Measurements from ENCODE around the gene PGM3. TPM values are rescaled to one million over a fixed set of nuclear protein-coding genes. Genes with fewer than 3 reads are reported as not detected.
"Not testable (repeated sequence)": the region's sequence is repeated elsewhere in the genome, so short reads cannot be mapped to it uniquely, and the experiment has no call there.

Gene PGM3
- polyA plus RNA-seq, 1 donor (not counting 4 experiments of a cell fraction or from before 2014, with no cell fraction given), result 32.1 TPM

- H2AFZ ChIP-seq (ENCODE audit: control insufficient read depth, low read length), result peak overlapping the region; percentile 98
- H3K79me2 ChIP-seq (ENCODE audit: control insufficient read depth, insufficient read depth, low read length), result peaks cover 26% of the 10 kb centered on the region
- no peaks in the 10 kb centered on the region for H3K9me3 ChIP-seq (ENCODE audit: control insufficient read depth, low read depth, low read length)
- H4K20me1 ChIP-seq (ENCODE audit: control insufficient read depth, extremely low read depth, insufficient read depth, low read length), result no peaks in the 10 kb centered on the region
- peaks cover 0 to 31% of the 10 kb centered on the region in 2 experiments for H3K36me3 ChIP-seq (ENCODE audit: control insufficient read depth in 2 of 2, extremely low read depth in 1 of 2, insufficient read depth in 2 of 2, low read length in 2 of 2)
- FAIRE-seq, result no peak
- H3K9ac ChIP-seq (ENCODE audit: control insufficient read depth, extremely low read depth, insufficient read depth, low read length), result peak overlapping the region; percentile 93
- H3K4me2 ChIP-seq (ENCODE audit: control insufficient read depth, extremely low read depth, insufficient read depth, low read depth, low read length), result peak overlapping the region; percentile 84
- dilution Hi-C loops (cut with MboI; ENCODE audit: extremely low pct_ligation_motif_present, low sequenced_read_pairs), result no loop called here
- H3K27ac ChIP-seq (ENCODE audit: control insufficient read depth, insufficient read depth, low read length), result peak overlapping the region; percentile 88
- H3K27me3 ChIP-seq (ENCODE audit: control insufficient read depth, extremely low read depth, insufficient read depth, low read length), result no peaks in the 10 kb centered on the region
- peak overlapping the region; percentile 89 to 90 (median 89) for H3K4me3 ChIP-seq (ENCODE audit: control insufficient read depth in 2 of 3, extremely low read depth in 1 of 3, insufficient read depth in 2 of 3, low read depth in 1 of 3, low read length in 3 of 3)
- H3K9me1 ChIP-seq (ENCODE audit: control insufficient read depth, extremely low read depth, insufficient read depth, low read length), result no peaks in the 10 kb centered on the region
- DNase-seq (ENCODE audit: low read depth, low spot score), result no peak
- peaks cover 13% of the 10 kb centered on the region for H3K4me1 ChIP-seq (ENCODE audit: control insufficient read depth, extremely low read depth, insufficient read depth, low read length)
- TF ChIP-seq EZH2 (IDR thresholded peaks at IDR 0.05; ENCODE audit: low read length) (no peak), CTCF (optimal IDR thresholded peaks at IDR 0.05 in 1 of 3, IDR thresholded peaks at IDR 0.05 in 1 of 3, conservative IDR thresholded peaks at IDR 0.05 in 1 of 3; ENCODE audit: extremely low read depth in 1 of 3, insufficient read depth in 2 of 3, low read length in 3 of 3) (no peak)
These were observed 609 bp downstream of the PGM3 start for GRCh38 chr6:83192456-83192855.

- H3K9me1 ChIP-seq (ENCODE audit: control insufficient read depth, extremely low read depth, insufficient read depth, low read length); FAIRE-seq; H2AFZ ChIP-seq (ENCODE audit: control insufficient read depth, low read length); H3K27me3 ChIP-seq (ENCODE audit: control insufficient read depth, extremely low read depth, insufficient read depth, low read length); H3K9me3 ChIP-seq (ENCODE audit: control insufficient read depth, low read depth, low read length); H4K20me1 ChIP-seq (ENCODE audit: control insufficient read depth, extremely low read depth, insufficient read depth, low read length); DNase-seq (ENCODE audit: low read depth, low spot score); dilution Hi-C loops (cut with MboI; ENCODE audit: extremely low pct_ligation_motif_present, low sequenced_read_pairs): not testable (repeated sequence)
- Histone ChIP-seq H3K27ac (ENCODE audit: control insufficient read depth, insufficient read depth, low read length) (peak overlapping the region; percentile 88), H3K36me3 (ENCODE audit: control insufficient read depth in 2 of 2, extremely low read depth in 1 of 2, insufficient read depth in 2 of 2, low read length in 2 of 2) (peaks cover 0 to 31% of the 10 kb centered on the region in 2 experiments), H3K4me1 (ENCODE audit: control insufficient read depth, extremely low read depth, insufficient read depth, low read length) (peaks cover 13% of the 10 kb centered on the region), H3K9ac (ENCODE audit: control insufficient read depth, extremely low read depth, insufficient read depth, low read length) (peak overlapping the region; percentile 93), H3K79me2 (ENCODE audit: control insufficient read depth, insufficient read depth, low read length) (peaks cover 26% of the 10 kb centered on the region), H3K4me3 (ENCODE audit: control insufficient read depth in 2 of 3, extremely low read depth in 1 of 3, insufficient read depth in 2 of 3, low read depth in 1 of 3, low read length in 3 of 3) (peak overlapping the region; percentile 89 to 90 (median 89)), H3K4me2 (ENCODE audit: control insufficient read depth, extremely low read depth, insufficient read depth, low read depth, low read length) (peak overlapping the region; percentile 84)
These were observed 1.1 kb downstream of the PGM3 start for GRCh38 chr6:83191974-83192373.

- no peak for FAIRE-seq
- Histone ChIP-seq H3K4me3 (ENCODE audit: control insufficient read depth in 2 of 3, extremely low read depth in 1 of 3, insufficient read depth in 2 of 3, low read depth in 1 of 3, low read length in 3 of 3) (no peak overlapping the region), H3K9me3 (ENCODE audit: control insufficient read depth, low read depth, low read length) (no peaks in the 10 kb centered on the region), H3K9ac (ENCODE audit: control insufficient read depth, extremely low read depth, insufficient read depth, low read length) (no peak overlapping the region), H3K79me2 (ENCODE audit: control insufficient read depth, insufficient read depth, low read length) (peaks cover 26% of the 10 kb centered on the region), H3K36me3 (ENCODE audit: control insufficient read depth in 2 of 2, extremely low read depth in 1 of 2, insufficient read depth in 2 of 2, low read length in 2 of 2) (peaks cover 1 to 35% of the 10 kb centered on the region in 2 experiments), H2AFZ (ENCODE audit: control insufficient read depth, low read length) (no peak overlapping the region), H3K9me1 (ENCODE audit: control insufficient read depth, extremely low read depth, insufficient read depth, low read length) (peaks cover 2% of the 10 kb centered on the region), H3K4me1 (ENCODE audit: control insufficient read depth, extremely low read depth, insufficient read depth, low read length) (peaks cover 13% of the 10 kb centered on the region), H3K27me3 (ENCODE audit: control insufficient read depth, extremely low read depth, insufficient read depth, low read length) (no peaks in the 10 kb centered on the region), H3K27ac (ENCODE audit: control insufficient read depth, insufficient read depth, low read length) (no peak overlapping the region), H4K20me1 (ENCODE audit: control insufficient read depth, extremely low read depth, insufficient read depth, low read length) (no peaks in the 10 kb centered on the region), H3K4me2 (ENCODE audit: control insufficient read depth, extremely low read depth, insufficient read depth, low read depth, low read length) (no peak overlapping the region)
- DNase-seq (ENCODE audit: low read depth, low spot score), result no peak
- dilution Hi-C loops (cut with MboI; ENCODE audit: extremely low pct_ligation_motif_present, low sequenced_read_pairs), result no loop called here
- no peak for TF ChIP-seq CTCF (optimal IDR thresholded peaks at IDR 0.05 in 1 of 3, IDR thresholded peaks at IDR 0.05 in 1 of 3, conservative IDR thresholded peaks at IDR 0.05 in 1 of 3; ENCODE audit: extremely low read depth in 1 of 3, insufficient read depth in 2 of 3, low read length in 3 of 3)
- no peak for TF ChIP-seq EZH2 (IDR thresholded peaks at IDR 0.05; ENCODE audit: low read length)
These were observed 2.4 kb downstream of the PGM3 start for GRCh38 chr6:83190626-83191025.

All from keratinocyte (primary cell).